ENCODE measurements around the gene FCHO1.

DNA sequence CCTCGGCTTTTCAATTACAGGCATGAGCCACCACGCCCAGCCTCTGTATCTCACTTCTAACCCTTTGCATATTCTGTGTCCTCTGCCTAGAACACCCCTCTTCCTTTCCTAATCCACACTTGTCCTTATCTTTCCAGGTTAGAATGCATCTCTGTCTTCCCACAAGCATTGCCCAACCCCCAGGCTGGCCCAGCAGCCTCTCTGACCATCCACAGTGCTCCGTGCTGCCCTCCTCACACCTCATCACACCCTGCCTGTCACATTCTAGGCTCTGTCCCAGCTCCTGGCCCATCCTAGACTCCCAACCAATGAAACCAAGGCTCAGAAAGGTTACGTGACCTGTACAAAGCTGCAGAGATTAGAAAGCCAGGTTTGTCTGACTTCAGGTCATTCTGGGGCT, 85.3 kb downstream of the FCHO1 start:
- TF ChIP-seq, protein P1, sequence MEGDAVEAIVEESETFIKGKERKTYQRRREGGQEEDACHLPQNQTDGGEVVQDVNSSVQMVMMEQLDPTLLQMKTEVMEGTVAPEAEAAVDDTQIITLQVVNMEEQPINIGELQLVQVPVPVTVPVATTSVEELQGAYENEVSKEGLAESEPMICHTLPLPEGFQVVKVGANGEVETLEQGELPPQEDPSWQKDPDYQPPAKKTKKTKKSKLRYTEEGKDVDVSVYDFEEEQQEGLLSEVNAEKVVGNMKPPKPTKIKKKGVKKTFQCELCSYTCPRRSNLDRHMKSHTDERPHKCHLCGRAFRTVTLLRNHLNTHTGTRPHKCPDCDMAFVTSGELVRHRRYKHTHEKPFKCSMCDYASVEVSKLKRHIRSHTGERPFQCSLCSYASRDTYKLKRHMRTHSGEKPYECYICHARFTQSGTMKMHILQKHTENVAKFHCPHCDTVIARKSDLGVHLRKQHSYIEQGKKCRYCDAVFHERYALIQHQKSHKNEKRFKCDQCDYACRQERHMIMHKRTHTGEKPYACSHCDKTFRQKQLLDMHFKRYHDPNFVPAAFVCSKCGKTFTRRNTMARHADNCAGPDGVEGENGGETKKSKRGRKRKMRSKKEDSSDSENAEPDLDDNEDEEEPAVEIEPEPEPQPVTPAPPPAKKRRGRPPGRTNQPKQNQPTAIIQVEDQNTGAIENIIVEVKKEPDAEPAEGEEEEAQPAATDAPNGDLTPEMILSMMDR (IDR thresholded peaks at IDR 0.05; ENCODE audit: low read depth, low read length, poor library complexity, severe bottlenecking), result no peak
- no peak for TF ChIP-seq EZH2phosphoT487 (IDR thresholded peaks at IDR 0.05; ENCODE audit: borderline replicate concordance, low read length)
